GM11168 (cell line): ENCODE results near the gene CNNM4.

Experiments used
- in situ Hi-C: fragments of 300-500 bp; cut with MboI; formaldehyde crosslinking; loops from one replicate; pipeline ENCODE4 v1.12.0; 2022; ENCODE audit warnings: low sequenced_read_pairs; ENCODE audit not compliant: unreplicated experiment

The CNNM4 gene

GRCh38 chr2:96760036-96760985, at the start of gene CNNM4:
Gene CNNM4 (plus strand): TSS chr2:96760902. CDS start chr2:96761000, 98 bp downstream.
- in situ Hi-C loops = no loop called here

- in situ Hi-C loops = no loop called here
Measured at GRCh38 chr2:96710985-96711384, 49.7 kb upstream of the CNNM4 start.

GRCh38 chr2:96715658-96716057, 45.0 kb upstream of the CNNM4 start:
- in situ Hi-C loops = no loop called here

GRCh38 chr2:96716388-96716787, 44.3 kb upstream of the CNNM4 start:
- in situ Hi-C loops = no loop called here

GRCh38 chr2:96726131-96726530, 34.6 kb upstream of the CNNM4 start:
- in situ Hi-C loops = no loop called here

GRCh38 chr2:96727431-96727830, 33.3 kb upstream of the CNNM4 start:
- in situ Hi-C loops = no loop called here

GRCh38 chr2:96729748-96730147, 31.0 kb upstream of the CNNM4 start:
- in situ Hi-C loops = no loop called here

- in situ Hi-C loops = no loop called here
Measured at GRCh38 chr2:96730212-96730611, 30.5 kb upstream of the CNNM4 start.

- in situ Hi-C loops = no loop called here
Measured at GRCh38 chr2:96733931-96734330, 26.8 kb upstream of the CNNM4 start.

- in situ Hi-C loops = no loop called here
Measured at GRCh38 chr2:96734880-96735583, 25.7 kb upstream of the CNNM4 start.

GRCh38 chr2:96737251-96737650, 23.5 kb upstream of the CNNM4 start:
- in situ Hi-C loops = no loop called here

- in situ Hi-C loops = no loop called here
Measured at GRCh38 chr2:96737831-96738230, 22.9 kb upstream of the CNNM4 start.

- in situ Hi-C loops = no loop called here
Measured at GRCh38 chr2:96739076-96739632, 21.5 kb upstream of the CNNM4 start.

- in situ Hi-C loops = no loop called here
Measured at GRCh38 chr2:96739633-96740428, 20.9 kb upstream of the CNNM4 start, which contains the start of gene LMAN2L. Gene LMAN2L (minus strand): TSS chr2:96740064. CDS start chr2:96740040, 24 bp downstream.

- in situ Hi-C loops = no loop called here
Measured at GRCh38 chr2:96747061-96747617, 13.6 kb upstream of the CNNM4 start.

GRCh38 chr2:96751800-96752199, 8.9 kb upstream of the CNNM4 start:
- in situ Hi-C loops = no loop called here

- in situ Hi-C loops = no loop called here
Measured at GRCh38 chr2:96753661-96754282, 6.9 kb upstream of the CNNM4 start.

- in situ Hi-C loops = no loop called here
Measured at GRCh38 chr2:96754317-96754716, 6.4 kb upstream of the CNNM4 start.

- in situ Hi-C loops = no loop called here
Measured at GRCh38 chr2:96756788-96757476, 3.8 kb upstream of the CNNM4 start.
